ENCODE measurements around the gene SLA2. TPM values are rescaled to one million over a fixed set of nuclear protein-coding genes. Genes with fewer than 3 reads are reported as not detected.

Gene SLA2
- total and polyA plus RNA-seq, 2 of the 4 experiments (the other 2 are of a cell fraction), result 0.03 TPM; not detected in 1

DNA sequence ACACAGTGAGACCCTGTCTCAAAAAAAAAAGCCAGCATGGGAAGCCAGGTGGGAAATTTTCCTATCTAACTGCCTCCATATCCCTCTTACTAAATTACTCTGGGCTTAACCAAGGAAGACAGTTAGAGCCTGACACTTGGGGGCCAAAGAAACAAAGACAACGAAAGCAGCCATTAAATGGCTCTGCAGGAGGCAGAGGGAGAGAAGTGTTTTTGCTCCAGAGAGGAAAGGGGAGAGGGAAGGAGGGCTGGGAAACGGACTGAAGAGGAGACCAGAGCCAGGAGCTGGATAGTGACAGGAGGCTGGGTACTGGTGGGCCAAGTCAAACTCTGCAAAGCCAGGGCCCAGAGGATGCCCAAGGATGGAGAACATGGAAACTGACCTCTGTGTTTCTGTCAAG, 83.3 kb downstream of the SLA2 start:
- CTCF ChIA-PET, result no interaction called here
- TF ChIP-seq USF2 (IDR thresholded peaks at IDR 0.05; ENCODE audit: low read depth, low read length), result no peak

More for the DNA sequence above, 83.3 kb downstream of the SLA2 start:
- 33% methylated on average over 2 of the region's 2 CpGs; no CpG with 5 or more reads in 1 of the 2 experiments for WGBS, 2 experiments (ENCODE audit: extremely low coverage in 2 of 2, insufficient read length in 1 of 2)
- Histone ChIP-seq H3K9me1 (ENCODE audit: insufficient read depth, low read length) (peaks cover 4% of the 10 kb centered on the region; the same call in 1 of the 2 replicates), H3K27me3 (ENCODE audit: control insufficient read depth, insufficient read depth, low read length) (no peaks in the 10 kb centered on the region), H2AK5ac (ENCODE audit: low read depth, low read length) (no peak overlapping the region), H3K4me1 (ENCODE audit: control insufficient read depth, insufficient read depth, low read length) (no peaks in the 10 kb centered on the region), H3K36me3 (ENCODE audit: control insufficient read depth, insufficient read depth, low read length) (no peaks in the 10 kb centered on the region), H3K56ac (ENCODE audit: extremely low read depth, insufficient read depth, low read length) (no peak overlapping the region), H2BK5ac (ENCODE audit: low read depth, low read length, poor library complexity, severe bottlenecking) (no peak overlapping the region), H2AFZ (replicated peaks; ENCODE audit: low read length, poor library complexity) (no peak overlapping the region), H2BK20ac (ENCODE audit: low read depth, low read length) (no peak overlapping the region), H3K9ac (ENCODE audit: low read depth, low read length) (no peak overlapping the region), H4K5ac (ENCODE audit: low read depth, low read length) (no peak overlapping the region), H3K79me1 (ENCODE audit: low read depth in 1 of 2, low read length in 2 of 2) (no peaks in the 10 kb centered on the region), H3K14ac (replicated peaks; ENCODE audit: low read depth, low read length) (no peak overlapping the region), H3K23ac (ENCODE audit: low read depth, low read length) (no peak overlapping the region), H4K91ac (ENCODE audit: insufficient read depth, low read depth, low read length) (no peak overlapping the region), H3K18ac (ENCODE audit: low read depth, low read length) (no peak overlapping the region), H3K27ac (ENCODE audit: insufficient read depth, low read length) (no peak overlapping the region), H4K8ac (ENCODE audit: low read depth in 2 of 2, low read length in 2 of 2) (no peak overlapping the region), H2BK120ac (ENCODE audit: low read depth, low read length) (no peak overlapping the region), H2AK9ac (replicated peaks; ENCODE audit: low read depth, low read length, poor library complexity) (no peak overlapping the region), H4K20me1 (ENCODE audit: insufficient read depth, low read length) (no peaks in the 10 kb centered on the region), H3K4me2 (ENCODE audit: low read depth, low read length) (no peak overlapping the region), H2BK15ac (ENCODE audit: low read depth, low read length) (no peak overlapping the region), H3K9me3 (ENCODE audit: control insufficient read depth, insufficient read depth, low read length) (peaks cover 6% of the 10 kb centered on the region), H3K4ac (ENCODE audit: low read depth, low read length) (no peak overlapping the region), H3K4me3 (ENCODE audit: insufficient read depth, low read depth, low read length) (no peak overlapping the region)
- POLR2A ChIA-PET (ENCODE audit: unreplicated experiment), result no interaction called here
- in situ Hi-C loops (cut with MboI; ENCODE audit: low sequenced_read_pairs) (no loop called here), intact Hi-C loops (cut with micrococcal nuclease) (no loop called here), dilution Hi-C loops (cut with HindIII; ENCODE audit: low sequenced_read_pairs, unreplicated experiment) (no loop called here)
- BruUV-seq (replicated peaks), result no TSS peak
- DNase-seq, result no peak
- ATAC-seq (ENCODE audit: low read depth), result no peak

Small RNAs within 50 kb of the gene (microRNA-seq; reads per million reads assigned to microRNA genes)
- not detected for gene RF00019 (ENCODE audit: insufficient read depth, insufficient read length)

Small RNAs within 50 kb of the gene (small RNA-seq; reads per million reads assigned to genes)
- gene RF00019, result 0 reads per million in 5 experiments

Other genes starting within 250 kb of the SLA2 start
- 90.0 and 97.5 TPM in 2 replicates for gene MYL9, start 104.7 kb downstream of the SLA2 start, total RNA-seq (2012; rRNA removed)
- 425 and 491 TPM in 2 replicates for gene MYL9, start 104.7 kb downstream of the SLA2 start, polyA plus RNA-seq (2012; rRNA removed)
- gene TGIF2, start 72.6 kb downstream of the SLA2 start, total RNA-seq (2012; rRNA removed), result 9.7 and 10.6 TPM in 2 replicates
- 11.6 and 12.7 TPM in 2 replicates for gene TGIF2, start 72.6 kb downstream of the SLA2 start, polyA plus RNA-seq (2012; rRNA removed)
- gene RAB5IF, start 40.4 kb downstream of the SLA2 start, total RNA-seq (2012; rRNA removed), result 74.0 and 90.3 TPM in 2 replicates
- gene RAB5IF, start 40.4 kb downstream of the SLA2 start, polyA plus RNA-seq (2012; rRNA removed), result 93.1 and 96.6 TPM in 2 replicates
- 31.9 and 34.2 TPM in 2 replicates for gene NDRG3, start 99.9 kb upstream of the SLA2 start, total RNA-seq (2012; rRNA removed)
- 22.0 and 24.8 TPM in 2 replicates for gene NDRG3, start 99.9 kb upstream of the SLA2 start, polyA plus RNA-seq (2012; rRNA removed)
- 16.3 and 18.3 TPM in 2 replicates for gene DSN1, start 127.6 kb upstream of the SLA2 start, total RNA-seq (2012; rRNA removed)
- 9.4 and 10.5 TPM in 2 replicates for gene DSN1, start 127.6 kb upstream of the SLA2 start, polyA plus RNA-seq (2012; rRNA removed)
- gene TLDC2, start 229.9 kb upstream of the SLA2 start, total RNA-seq (2012; rRNA removed), result under 0.01 and 0.18 TPM in 2 replicates
- gene TLDC2, start 229.9 kb upstream of the SLA2 start, polyA plus RNA-seq (2012; rRNA removed), result 0.07 and 0.19 TPM in 2 replicates

All from IMR-90 (cell line).